ENCODE measurements around the gene ENPP7.

ENPP7 gene

DNA sequence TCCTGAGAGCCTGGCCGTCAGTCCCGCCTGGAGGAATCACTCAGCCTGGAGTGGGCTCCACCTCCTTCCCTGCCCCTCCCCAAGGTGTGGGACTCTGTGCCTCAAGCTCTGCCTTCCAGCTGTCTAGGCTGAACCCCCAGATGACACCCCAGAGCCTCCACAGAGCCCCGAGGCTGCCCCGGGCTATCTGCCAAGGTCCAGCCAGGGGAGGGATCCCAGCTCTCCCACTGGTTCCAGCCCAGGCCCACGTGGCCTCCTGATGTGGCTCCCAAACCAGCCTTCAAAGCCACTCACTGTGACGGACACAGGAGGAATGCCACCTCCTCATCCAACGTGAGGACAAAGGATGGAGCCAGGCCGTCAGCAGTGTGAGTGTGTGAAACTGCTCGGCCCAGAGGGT, 45.6 kb upstream of the ENPP7 start:
- in situ Hi-C loops (cut with MboI; ENCODE audit: low sequenced_read_pairs, unreplicated experiment): no loop called here
- TF ChIP-seq, protein P1, sequence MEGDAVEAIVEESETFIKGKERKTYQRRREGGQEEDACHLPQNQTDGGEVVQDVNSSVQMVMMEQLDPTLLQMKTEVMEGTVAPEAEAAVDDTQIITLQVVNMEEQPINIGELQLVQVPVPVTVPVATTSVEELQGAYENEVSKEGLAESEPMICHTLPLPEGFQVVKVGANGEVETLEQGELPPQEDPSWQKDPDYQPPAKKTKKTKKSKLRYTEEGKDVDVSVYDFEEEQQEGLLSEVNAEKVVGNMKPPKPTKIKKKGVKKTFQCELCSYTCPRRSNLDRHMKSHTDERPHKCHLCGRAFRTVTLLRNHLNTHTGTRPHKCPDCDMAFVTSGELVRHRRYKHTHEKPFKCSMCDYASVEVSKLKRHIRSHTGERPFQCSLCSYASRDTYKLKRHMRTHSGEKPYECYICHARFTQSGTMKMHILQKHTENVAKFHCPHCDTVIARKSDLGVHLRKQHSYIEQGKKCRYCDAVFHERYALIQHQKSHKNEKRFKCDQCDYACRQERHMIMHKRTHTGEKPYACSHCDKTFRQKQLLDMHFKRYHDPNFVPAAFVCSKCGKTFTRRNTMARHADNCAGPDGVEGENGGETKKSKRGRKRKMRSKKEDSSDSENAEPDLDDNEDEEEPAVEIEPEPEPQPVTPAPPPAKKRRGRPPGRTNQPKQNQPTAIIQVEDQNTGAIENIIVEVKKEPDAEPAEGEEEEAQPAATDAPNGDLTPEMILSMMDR (IDR thresholded peaks at IDR 0.05; ENCODE audit: borderline replicate concordance, control extremely low read depth, extremely low read depth, insufficient read depth, missing control alignments): no peak
- no peak for DNase-seq (ENCODE audit: low spot score)

DNA sequence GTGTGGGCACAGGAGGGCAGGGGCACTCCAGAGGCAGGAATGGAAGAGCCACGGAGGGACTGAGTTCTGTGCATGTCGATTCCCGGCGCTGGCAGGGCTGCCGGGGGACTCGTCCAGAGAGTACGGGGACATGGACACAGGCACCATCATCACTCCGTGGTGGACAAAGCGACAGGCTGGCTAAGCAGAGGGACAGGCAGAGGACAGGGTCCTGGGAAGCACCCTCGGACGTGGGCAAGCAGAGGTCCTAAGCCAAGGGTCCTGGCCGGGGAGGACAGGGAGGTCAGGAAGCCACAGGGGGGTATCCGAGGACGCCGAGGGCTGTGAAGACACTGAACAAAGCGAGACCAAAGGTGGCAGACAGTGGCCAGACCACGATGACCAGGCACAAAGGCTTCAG, 44.3 kb upstream of the ENPP7 start:
- TF ChIP-seq, protein P1 (IDR thresholded peaks at IDR 0.05; ENCODE audit: borderline replicate concordance, control extremely low read depth, extremely low read depth, insufficient read depth, missing control alignments): no peak
- no peak for DNase-seq (ENCODE audit: low spot score)
- in situ Hi-C loops (cut with MboI; ENCODE audit: low sequenced_read_pairs, unreplicated experiment): no loop called here

DNA sequence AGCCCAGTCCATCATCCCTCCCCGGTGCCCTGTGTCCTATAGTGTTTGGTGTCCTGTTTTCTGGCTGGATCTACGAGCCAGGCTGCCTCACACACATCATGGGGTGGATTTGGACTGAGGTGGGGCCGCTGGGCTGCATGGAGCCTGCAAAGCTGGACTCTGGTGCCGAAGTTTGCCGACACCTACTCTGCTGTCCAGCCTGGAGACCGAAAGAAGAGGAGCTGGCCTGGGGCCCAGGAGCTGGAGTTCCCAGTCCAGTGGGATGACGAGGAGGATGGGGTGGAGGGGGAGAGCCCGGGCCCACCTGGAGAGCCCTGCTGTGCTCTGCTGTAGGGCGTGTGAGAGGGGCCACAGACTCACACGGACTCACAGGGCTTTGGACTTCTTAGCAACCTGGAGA, 40.3 kb upstream of the ENPP7 start:
- no peak for DNase-seq (ENCODE audit: low spot score)
- TF ChIP-seq, protein P1 (IDR thresholded peaks at IDR 0.05; ENCODE audit: borderline replicate concordance, control extremely low read depth, extremely low read depth, insufficient read depth, missing control alignments): no peak
- in situ Hi-C loops (cut with MboI; ENCODE audit: low sequenced_read_pairs, unreplicated experiment): no loop called here

DNA sequence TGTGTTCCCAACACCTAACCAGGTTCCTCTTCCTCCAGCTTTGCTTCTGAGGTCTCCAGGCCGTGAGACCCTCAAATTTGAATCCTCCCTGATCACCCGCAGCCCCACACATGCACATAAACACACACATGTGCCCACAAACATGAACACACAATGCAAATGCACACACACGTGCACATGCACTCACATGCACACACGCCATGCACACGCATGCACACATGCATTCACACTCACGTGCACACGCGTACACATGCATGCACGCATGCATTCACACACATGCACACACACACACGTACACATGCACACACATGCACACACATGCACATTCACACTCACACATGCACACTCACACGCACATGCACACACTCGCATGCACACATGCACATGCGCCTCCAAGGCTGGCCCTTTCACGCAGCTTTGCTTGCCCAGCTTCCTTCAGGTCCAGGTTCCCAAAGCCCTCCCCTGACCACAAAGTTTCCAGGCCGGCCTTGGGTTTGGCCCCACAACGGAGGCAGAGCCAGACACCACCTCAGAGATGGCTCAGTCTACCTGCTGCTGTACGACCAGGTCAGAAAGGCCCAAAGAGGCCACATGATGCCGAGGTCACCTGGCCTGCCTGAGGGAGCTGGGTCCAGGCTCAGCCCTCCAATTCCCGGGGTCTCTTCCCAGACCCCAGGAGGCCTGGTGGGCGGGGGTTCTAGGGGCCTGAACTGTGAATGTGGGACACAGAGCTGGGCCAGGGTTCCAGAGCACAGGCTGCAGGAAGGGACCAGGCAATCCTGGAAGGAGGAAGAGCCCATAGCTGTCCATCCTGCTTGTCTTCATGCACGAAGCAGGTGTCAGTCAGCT, 39.5 kb upstream of the ENPP7 start:
- in situ Hi-C loops (cut with MboI; ENCODE audit: low sequenced_read_pairs, unreplicated experiment): no loop called here
- TF ChIP-seq, protein P1 (IDR thresholded peaks at IDR 0.05; ENCODE audit: borderline replicate concordance, control extremely low read depth, extremely low read depth, insufficient read depth, missing control alignments): no peak

DNA sequence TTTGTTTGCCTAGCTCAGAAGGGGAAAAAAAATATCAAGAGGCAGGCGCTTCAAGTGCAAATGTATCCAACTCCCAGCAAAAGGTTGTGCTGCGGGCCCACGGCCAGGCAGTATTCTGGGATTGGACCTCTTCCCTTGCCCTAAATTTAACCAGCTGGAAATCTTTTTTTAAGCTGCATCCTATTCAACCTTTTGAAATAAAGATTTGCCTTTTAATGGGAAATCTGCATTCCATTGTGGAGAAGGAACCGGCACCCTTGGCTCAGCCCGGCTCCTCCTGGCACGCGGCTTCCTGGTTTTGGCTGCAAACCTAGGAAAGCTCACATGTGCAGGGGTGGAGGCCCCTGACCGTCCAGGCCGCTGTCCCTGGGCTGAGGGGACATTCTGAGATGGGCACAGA, 38.8 kb upstream of the ENPP7 start:
- TF ChIP-seq, protein P1 (IDR thresholded peaks at IDR 0.05; ENCODE audit: borderline replicate concordance, control extremely low read depth, extremely low read depth, insufficient read depth, missing control alignments): no peak
- in situ Hi-C loops (cut with MboI; ENCODE audit: low sequenced_read_pairs, unreplicated experiment): no loop called here
- no peak for DNase-seq (ENCODE audit: low spot score)

More for the DNA sequence above, 39.5 kb upstream of the ENPP7 start:
- no peak for DNase-seq (ENCODE audit: low spot score)

DNA sequence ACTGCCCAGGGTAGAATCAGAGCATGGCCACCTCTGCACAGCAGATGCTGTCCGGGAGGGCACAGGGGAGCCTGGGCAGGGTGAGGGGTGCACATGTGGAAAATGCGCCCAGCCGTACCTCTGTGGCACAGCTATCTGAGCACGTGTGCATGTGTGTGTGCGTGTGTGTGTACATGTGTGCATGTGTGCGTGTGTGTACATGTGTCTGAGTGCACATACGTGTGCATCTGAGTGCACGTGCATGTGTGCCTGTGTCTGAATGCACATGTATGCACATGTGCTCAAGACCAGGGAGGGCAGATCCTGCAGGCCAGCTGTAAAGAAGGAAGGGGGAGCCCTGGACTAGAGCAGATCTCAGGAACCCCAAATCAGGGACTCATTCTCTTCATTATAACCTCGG, 37.3 kb upstream of the ENPP7 start:
- in situ Hi-C loops (cut with MboI; ENCODE audit: low sequenced_read_pairs, unreplicated experiment): no loop called here
- TF ChIP-seq, protein P1 (IDR thresholded peaks at IDR 0.05; ENCODE audit: borderline replicate concordance, control extremely low read depth, extremely low read depth, insufficient read depth, missing control alignments): no peak
- DNase-seq (ENCODE audit: low spot score): no peak

Data from GM13976 (cell line).